22Rv1 (cell line): ENCODE data around the gene RAD51D.

Experiments
- CTCF ChIP-seq: fragments of 450-650 bp; IDR thresholded peaks from 2 replicates; pipeline ENCODE4 v1.5.1; 2017; ENCODE audit warnings: mild to moderate bottlenecking
- ZFX ChIP-seq: fragments of 450-650 bp; IDR thresholded peaks from 2 replicates; pipeline ENCODE4 v1.6.1; 2017; ENCODE audit warnings: antibody characterized with exemption, borderline replicate concordance

- TF ChIP-seq CTCF (peak; percentile 93), ZFX (no peak)
These were observed 30.6 kb downstream of the RAD51D start for GRCh38 chr17:35088881-35089585.
